Measurements from ENCODE around the gene SMYD4. TPM values are rescaled to one million over a fixed set of nuclear protein-coding genes. Genes with fewer than 3 reads are reported as not detected.

SMYD4 gene
- total RNA-seq, 1 donor from 2014 or later, result 24.0 TPM

DNA sequence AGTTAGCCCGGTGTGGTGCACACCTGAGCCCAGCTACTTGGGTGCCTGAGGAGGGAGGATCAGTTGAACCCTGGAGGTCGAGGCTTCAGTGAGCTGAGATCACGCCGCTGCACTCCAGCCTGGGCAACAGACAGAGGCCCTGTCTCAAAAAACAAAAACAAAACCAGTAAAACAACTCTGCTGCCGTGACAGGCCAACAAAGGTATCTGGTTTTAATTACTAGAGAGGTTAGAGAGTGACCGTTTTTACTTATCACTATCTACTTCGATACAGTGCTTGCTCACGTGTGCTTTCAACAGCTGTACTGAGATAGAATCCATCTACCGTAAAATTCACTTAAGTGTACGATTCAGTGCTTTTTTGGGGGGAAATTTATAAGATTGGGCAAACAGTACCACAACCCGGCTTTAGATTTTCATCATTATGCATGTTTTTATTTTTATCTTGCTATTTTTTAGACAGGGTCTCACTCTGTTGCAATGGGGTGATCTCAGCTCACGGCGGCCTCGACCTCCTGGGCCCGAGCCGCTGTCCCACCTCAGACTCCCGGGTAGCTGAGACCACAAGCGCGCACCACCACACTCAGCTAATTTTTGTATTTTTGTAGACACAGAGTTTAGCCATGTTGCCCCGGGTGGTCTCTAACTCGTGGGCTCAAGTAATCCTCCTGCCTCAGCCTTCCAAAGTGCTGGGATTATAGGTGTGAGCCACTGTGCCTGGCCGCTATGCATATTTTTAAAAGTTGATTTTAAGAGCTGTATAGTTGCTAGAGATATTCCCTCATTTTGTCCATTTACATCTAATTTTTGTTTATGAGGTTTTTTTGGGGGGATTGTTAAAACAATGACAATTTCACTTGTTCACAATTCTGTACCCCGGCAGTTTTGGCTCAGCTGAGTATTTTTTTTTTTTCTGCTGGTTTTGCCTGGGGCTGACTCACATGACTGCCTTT lies 36.9 kb downstream of the SMYD4 start:
- no peak overlapping the region for H3K9ac ChIP-seq
- no peak for DNase-seq (ENCODE audit: low spot score)
- H3K27me3 Mint-ChIP-seq (ENCODE audit: insufficient read depth, low read depth), result no peaks in the 10 kb centered on the region
- no peak overlapping the region for H3K4me3 ChIP-seq
- TF ChIP-seq EZH2phosphoT487 (IDR thresholded peaks at IDR 0.05), result no peak
- TF ChIP-seq, protein P1, sequence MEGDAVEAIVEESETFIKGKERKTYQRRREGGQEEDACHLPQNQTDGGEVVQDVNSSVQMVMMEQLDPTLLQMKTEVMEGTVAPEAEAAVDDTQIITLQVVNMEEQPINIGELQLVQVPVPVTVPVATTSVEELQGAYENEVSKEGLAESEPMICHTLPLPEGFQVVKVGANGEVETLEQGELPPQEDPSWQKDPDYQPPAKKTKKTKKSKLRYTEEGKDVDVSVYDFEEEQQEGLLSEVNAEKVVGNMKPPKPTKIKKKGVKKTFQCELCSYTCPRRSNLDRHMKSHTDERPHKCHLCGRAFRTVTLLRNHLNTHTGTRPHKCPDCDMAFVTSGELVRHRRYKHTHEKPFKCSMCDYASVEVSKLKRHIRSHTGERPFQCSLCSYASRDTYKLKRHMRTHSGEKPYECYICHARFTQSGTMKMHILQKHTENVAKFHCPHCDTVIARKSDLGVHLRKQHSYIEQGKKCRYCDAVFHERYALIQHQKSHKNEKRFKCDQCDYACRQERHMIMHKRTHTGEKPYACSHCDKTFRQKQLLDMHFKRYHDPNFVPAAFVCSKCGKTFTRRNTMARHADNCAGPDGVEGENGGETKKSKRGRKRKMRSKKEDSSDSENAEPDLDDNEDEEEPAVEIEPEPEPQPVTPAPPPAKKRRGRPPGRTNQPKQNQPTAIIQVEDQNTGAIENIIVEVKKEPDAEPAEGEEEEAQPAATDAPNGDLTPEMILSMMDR (IDR thresholded peaks at IDR 0.05), result no peak
- no peak overlapping the region for H3K4me3 Mint-ChIP-seq
- H3K27ac Mint-ChIP-seq, result no peak overlapping the region
- H3K4me1 Mint-ChIP-seq, result no peaks in the 10 kb centered on the region
- no peaks in the 10 kb centered on the region for H3K9me3 Mint-ChIP-seq
- H3K27me3 ChIP-seq, result no peaks in the 10 kb centered on the region
- H3K9me3 ChIP-seq (ENCODE audit: low read depth), result no peaks in the 10 kb centered on the region
- peaks cover 30% of the 10 kb centered on the region for H3K79me2 ChIP-seq (ENCODE audit: low read depth)
- H2AFZ ChIP-seq (replicated peaks), result no peak overlapping the region
- no peak overlapping the region for H3K27ac ChIP-seq
- no peaks in the 10 kb centered on the region for H3K36me3 ChIP-seq
- H4K20me1 ChIP-seq (ENCODE audit: low read depth), result no peaks in the 10 kb centered on the region
- H3K36me3 Mint-ChIP-seq, result peaks cover 17% of the 10 kb centered on the region
- H3F3A ChIP-seq (ENCODE audit: low read depth), result no peaks in the 10 kb centered on the region
- no peaks in the 10 kb centered on the region for H3K4me1 ChIP-seq
- H3K4me2 ChIP-seq, result no peak overlapping the region

DNA sequence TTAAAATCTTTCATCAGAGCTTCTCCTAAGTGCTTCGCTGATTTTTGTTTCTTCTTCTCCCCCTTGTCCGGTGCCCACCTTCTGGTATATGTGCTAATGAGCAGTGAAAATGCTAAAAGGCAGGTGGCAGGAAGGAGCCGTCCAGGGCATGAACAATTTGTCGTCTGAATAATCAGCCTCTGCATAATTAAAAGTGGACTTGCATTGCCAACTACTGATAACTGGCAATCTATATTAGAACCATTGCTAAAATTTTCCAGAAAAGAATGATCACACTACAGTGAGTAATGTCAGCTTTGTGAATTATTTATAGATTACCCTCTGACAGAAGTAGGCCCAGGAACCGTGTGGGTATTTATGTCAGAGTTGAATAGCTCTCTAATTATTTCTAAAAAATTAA lies 39.8 kb downstream of the SMYD4 start:
- no peaks in the 10 kb centered on the region for H3K27me3 ChIP-seq
- Mint-ChIP-seq H3K27ac (no peak overlapping the region), H3K9me3 (no peaks in the 10 kb centered on the region), H3K27me3 (ENCODE audit: insufficient read depth, low read depth) (no peaks in the 10 kb centered on the region), H3K36me3 (peaks cover 19% of the 10 kb centered on the region), H3K4me3 (no peak overlapping the region), H3K4me1 (no peaks in the 10 kb centered on the region)
- TF ChIP-seq EZH2phosphoT487 (IDR thresholded peaks at IDR 0.05), result no peak
- TF ChIP-seq, protein P1 (IDR thresholded peaks at IDR 0.05), result no peak
- no peak for TF ChIP-seq EZH2 (IDR thresholded peaks at IDR 0.05)
- H3K79me2 ChIP-seq (ENCODE audit: low read depth), result peaks cover 17% of the 10 kb centered on the region
- H3K9me3 ChIP-seq (ENCODE audit: low read depth), result no peaks in the 10 kb centered on the region
- H3K9ac ChIP-seq, result no peak overlapping the region
- H3K27ac ChIP-seq, result no peak overlapping the region
- no peaks in the 10 kb centered on the region for H4K20me1 ChIP-seq (ENCODE audit: low read depth)
- H3K4me3 ChIP-seq, result no peak overlapping the region
- no peak overlapping the region for H3K4me2 ChIP-seq
- DNase-seq (ENCODE audit: low spot score), result no peak
- no peaks in the 10 kb centered on the region for H3F3A ChIP-seq (ENCODE audit: low read depth)
- H3K4me1 ChIP-seq, result no peaks in the 10 kb centered on the region
- no peak overlapping the region for H2AFZ ChIP-seq (replicated peaks)
- H3K36me3 ChIP-seq, result no peaks in the 10 kb centered on the region

DNA sequence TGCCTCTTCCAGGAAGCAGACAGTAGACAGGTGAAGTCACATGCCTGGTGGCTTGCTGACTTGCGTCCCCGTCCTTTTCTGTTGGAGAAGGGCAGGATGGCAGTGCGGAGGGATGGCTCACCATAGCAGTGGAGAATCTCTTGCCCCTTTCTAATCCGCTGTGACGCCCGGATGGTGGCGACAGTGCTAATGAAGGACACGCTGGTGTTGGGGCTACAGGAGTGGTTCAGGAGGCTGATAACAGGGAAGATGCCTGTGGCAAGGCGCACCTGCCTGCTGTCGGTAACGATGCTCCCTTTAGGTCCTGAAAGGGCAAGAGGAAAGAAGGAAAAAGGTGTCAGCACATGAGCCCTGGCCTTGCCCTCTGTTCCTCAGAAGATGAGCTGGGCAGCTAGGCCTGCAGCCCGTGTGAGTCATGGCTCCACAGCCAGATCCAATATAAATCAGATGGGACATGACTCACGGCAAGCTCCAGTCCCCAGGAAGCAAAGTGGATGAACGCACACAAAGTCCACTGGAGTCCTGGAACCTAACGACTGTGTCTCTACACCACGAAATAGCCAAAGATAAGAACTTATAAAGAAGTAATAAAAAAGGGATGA lies 42.3 kb downstream of the SMYD4 start:
- no peak overlapping the region for H3K27ac ChIP-seq
- peaks cover 6% of the 10 kb centered on the region for H3K4me1 Mint-ChIP-seq
- no peak overlapping the region for H3K4me3 Mint-ChIP-seq
- no peaks in the 10 kb centered on the region for H3K27me3 ChIP-seq
- TF ChIP-seq, protein P1 (IDR thresholded peaks at IDR 0.05), result no peak
- TF ChIP-seq EZH2 (IDR thresholded peaks at IDR 0.05), result no peak
- TF ChIP-seq EZH2phosphoT487 (IDR thresholded peaks at IDR 0.05), result no peak
- no peak overlapping the region for H3K9ac ChIP-seq
- H3K9me3 ChIP-seq (ENCODE audit: low read depth), result no peaks in the 10 kb centered on the region
- H4K20me1 ChIP-seq (ENCODE audit: low read depth), result no peaks in the 10 kb centered on the region
- no peak overlapping the region for H3K4me2 ChIP-seq
- no peaks in the 10 kb centered on the region for H3K36me3 ChIP-seq
- no peaks in the 10 kb centered on the region for H3F3A ChIP-seq (ENCODE audit: low read depth)
- DNase-seq (ENCODE audit: low spot score), result no peak
- H3K9me3 Mint-ChIP-seq, result no peaks in the 10 kb centered on the region
- peak overlapping the region; percentile 29 for H3K27ac Mint-ChIP-seq
- H3K27me3 Mint-ChIP-seq (ENCODE audit: insufficient read depth, low read depth), result no peaks in the 10 kb centered on the region
- peaks cover 4% of the 10 kb centered on the region for H3K79me2 ChIP-seq (ENCODE audit: low read depth)
- no peak overlapping the region for H3K4me3 ChIP-seq
- peaks cover 22% of the 10 kb centered on the region for H3K36me3 Mint-ChIP-seq
- no peak overlapping the region for H2AFZ ChIP-seq (replicated peaks)
- H3K4me1 ChIP-seq, result no peaks in the 10 kb centered on the region

Measured in neural progenitor cell (in vitro differentiated cells).